ENCODE data around the gene SCGB1A1.
A peak's percentile ranks its signal among the peaks of the same experiment; 100 is the strongest.
"Not testable (repeated sequence)": the region's sequence is repeated elsewhere in the genome, so short reads cannot be mapped to it uniquely, and the experiment has no call there.

Gene SCGB1A1, protein sequence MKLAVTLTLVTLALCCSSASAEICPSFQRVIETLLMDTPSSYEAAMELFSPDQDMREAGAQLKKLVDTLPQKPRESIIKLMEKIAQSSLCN

DNA sequence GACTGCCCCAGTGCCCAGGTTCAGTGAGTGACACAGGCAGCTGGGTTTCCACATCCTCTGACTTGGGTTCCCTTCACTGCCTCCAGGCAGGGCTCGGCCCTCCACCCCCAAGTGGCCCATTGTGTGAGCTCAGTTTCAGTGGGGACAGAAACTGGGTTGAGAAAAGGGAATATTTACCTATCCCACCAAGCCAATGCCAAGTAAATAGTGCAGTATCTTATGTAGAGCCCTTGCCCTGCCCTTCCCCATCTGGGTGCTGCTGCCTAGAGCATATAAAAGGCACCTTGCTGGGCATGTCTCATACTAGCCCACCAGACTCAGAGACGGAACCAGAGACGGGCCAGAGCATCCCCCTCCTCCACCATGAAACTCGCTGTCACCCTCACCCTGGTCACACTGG is at the start of gene SCGB1A1:
Gene SCGB1A1 (plus strand): TSS at position 301 of the 400 bp plus-strand sequence. CDS start 63 bp downstream, at position 364.
- no peak for DNase-seq

DNA sequence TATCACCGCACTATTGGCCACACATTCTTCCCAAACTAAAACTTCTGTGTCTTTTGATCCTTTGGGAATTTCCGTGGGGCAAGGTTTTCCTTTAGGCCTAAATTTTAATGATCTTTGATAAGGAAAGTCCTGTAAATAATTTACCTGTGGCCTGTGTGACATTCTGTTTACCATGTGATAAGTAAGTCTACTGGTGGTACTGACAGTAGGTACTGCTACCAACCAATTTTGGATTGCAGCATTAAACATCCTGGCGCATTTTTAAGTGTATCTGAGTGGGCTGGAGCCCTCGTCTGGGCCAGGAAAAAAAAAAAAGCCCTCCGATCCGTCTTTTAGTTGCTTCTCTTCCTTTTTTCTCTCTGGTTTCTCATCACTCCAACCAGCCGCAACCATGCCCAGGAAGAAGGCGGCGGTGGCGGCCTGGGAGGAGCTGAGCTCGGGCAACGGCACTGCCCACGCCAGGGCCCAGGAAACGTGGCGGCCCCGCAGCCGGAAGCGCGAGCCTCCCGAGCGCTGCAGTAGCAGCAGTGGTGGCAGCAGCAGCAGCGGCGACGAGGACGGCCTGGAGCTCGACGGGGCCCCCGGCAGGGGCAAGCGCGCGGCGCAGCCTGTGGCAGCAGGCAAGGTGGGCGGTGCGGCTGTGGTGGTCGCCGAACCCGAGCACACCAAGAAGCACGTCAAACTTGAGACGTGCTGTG is 47.9 kb upstream of the SCGB1A1 start:
- DNase-seq: no peak

DNA sequence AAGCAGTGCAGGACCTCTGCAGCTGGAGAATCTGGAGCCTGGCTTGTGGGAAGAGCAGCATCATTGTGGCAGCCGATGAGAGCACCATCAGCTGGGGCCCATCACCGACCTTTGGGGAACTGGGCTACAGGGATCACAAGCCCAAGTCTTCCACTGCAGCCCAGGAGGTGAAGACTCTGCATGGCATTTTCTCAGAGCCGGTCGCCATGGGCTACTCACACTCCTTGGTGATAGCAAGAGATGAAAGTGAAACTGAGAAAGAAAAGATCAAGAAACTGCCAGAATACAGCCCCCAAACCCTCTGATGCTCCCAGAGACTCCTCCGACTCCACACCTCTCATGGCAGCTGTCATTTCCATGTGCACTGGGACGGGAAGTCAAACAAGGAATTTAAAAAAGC is 46.0 kb upstream of the SCGB1A1 start:
- DNase-seq: no peak

DNA sequence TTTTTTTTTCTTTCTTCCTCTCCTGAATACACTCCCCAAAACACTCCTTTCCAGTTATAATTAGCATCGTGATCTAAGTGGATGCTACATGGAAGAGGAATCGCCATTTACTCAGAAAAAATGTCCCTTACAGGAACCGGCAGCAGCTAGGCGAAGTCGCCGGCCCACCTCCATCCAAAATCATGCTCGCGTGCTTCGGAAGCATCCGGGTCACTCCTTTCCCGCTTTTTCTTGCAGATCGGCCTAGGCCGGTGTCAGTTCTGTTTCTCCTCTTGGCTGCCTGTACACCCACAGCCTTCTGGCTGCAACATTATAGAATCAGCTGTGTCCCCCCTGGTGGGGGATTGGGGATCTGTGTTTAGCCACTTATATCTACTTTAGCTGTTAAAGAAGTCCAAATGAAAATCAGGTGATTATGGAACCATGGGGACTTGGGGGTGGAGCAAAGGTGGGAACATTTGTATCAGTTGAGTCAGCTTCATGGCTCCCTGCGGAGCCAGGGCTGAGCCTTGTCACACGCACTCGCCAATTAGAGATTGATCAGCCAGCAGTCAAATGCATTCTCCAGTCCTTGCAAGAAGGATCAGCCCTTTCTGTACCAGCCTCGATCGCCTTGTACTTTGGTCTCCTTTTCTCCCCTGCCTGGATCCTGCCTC is 45.2 kb upstream of the SCGB1A1 start:
- DNase-seq: no peak

DNA sequence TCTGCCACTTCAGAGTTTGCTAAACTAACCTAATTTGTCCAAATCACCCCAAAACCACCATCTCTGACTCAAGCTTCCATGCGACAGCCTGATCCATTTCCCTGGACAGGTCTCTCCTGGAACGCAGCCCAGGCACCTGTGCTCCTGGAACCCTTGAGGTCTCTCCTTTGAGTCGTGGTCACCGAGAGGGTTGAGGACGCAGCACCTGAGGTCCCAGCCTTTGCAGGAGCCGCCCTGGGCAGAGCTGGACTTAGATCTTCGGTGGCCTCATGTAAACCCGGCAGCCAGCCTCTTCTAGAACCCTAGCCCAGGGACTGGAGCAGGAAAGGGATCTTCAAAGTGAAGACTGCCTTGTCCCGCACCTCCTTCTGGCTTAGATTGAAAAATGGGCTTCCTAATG is 44.0 kb upstream of the SCGB1A1 start:
- DNase-seq: no peak

DNA sequence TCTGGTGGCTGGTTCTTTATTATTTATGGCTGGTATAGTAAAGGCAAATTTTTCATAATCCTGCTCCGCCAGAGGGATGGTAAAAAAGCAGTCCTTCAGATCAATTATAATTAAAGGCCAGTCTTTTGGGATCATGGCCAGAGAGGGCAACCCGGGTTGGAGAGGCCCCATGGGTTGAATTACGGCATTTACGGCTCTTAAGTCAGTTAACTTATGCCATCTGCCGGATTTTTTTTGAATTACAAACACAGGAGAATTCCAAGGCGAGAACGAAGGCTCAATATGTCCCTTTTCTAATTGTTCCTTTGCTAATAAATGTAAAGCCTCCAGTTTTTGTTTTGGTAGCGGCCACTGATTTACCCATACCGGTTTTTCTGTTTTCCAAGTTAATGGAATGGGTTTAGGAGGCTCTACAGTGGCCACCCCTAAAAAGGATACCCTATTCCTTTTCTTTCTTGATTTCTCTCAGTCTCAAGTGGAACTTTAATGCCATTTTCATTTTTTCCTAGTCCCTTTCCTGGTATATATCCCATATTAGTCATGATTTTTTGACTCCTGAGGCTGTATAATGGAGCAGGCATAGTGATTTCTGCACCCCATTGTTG is 40.3 kb upstream of the SCGB1A1 start:
- DNase-seq: not testable (repeated sequence)

DNA sequence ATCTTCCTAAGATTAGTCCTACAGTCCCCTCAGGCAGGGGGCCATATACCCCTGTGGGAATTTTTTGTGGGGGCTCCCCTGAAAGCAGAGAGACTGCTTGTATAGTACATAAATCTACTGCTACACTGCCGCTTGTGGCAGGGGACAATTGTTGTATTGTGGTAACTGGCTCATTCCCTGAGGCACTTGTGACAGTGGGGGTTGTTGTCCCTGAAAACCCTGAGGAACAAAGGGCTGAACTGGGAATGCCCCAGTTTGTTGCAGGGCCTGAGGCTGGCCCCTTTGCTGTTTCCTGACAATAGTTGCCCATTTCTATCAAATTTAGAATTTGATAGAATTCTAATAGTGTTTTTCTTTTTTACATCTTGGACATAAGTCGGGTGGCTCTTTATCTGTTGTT is 39.2 kb upstream of the SCGB1A1 start:
- not testable (repeated sequence) for DNase-seq

DNA sequence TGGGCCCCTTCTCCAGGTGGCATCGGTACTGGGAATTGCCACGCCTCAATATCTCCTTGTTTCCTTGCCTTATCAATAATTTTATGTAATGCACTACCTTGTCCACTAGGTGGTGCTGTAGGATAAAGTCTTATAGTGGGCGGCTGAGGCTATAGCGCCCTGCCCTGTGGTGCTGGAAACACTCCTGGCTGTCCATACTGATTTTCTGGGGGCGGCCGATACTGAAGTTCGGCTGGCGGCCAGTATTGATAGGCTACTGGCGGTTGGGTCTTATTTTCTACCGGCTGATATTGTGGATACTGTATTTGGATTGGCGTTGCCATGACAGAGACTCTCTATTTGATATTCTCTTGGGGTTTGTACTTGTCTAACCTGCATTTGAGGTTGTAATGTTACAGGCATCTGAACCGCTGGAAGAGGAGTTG is 38.0 kb upstream of the SCGB1A1 start:
- DNase-seq: peak; percentile 64

DNA sequence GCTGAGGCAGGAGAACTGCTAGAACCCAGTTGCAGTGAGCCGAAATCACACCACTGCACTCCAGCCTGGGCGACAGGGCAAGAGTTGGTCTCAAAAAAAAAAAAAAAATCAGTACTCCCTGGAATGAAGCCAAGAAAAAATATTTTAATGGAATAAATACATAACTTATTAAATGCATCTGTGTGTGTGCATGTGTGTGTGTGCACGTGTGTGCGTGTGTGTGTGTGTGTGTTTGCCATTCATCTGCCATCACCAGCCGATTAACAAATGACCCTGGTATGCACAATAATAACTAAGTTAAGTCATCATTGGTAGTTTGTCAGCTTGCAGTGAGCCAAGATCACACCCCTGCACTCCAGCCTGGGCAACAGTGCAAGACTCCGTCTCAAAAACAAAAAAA is 35.0 kb upstream of the SCGB1A1 start:
- no peak for DNase-seq

DNA sequence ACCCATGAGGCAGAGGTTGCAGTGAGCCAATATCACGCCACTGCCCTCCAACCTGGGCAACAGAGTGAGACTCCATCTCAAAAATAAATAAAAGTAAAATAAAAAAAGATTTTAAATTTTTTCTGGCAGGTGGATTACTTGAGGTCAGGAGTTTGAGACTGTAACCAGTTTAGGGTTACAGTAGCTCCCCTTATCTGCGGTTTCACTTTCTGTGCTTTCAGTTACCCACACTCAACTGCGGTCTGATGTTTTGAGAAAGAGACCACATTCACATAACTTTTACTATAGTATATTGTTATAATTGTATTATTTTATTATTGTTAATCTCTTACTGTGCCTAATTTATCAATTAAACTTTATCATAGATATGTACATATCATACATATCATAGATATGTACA is 32.8 kb upstream of the SCGB1A1 start:
- DNase-seq: not testable (repeated sequence)

DNA sequence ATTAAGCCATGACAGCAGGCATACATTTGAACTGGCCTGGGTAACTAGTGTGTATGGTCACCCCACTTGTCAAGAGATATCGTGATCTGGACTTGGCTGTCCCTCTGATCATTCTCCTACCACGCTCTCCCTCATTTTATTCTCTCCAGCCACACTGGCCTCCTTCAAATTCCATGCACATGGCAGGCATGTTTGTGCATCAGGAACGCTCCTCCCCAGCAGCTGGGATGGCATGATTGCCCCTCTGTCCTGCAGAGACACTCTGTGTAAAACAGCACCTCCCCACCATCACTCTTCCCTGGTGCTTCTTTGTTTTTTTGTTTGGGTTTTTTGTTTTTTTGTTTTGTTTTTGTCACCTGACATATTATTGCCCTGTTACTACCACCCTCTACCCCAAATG is 31.5 kb upstream of the SCGB1A1 start:
- DNase-seq: no peak

DNA sequence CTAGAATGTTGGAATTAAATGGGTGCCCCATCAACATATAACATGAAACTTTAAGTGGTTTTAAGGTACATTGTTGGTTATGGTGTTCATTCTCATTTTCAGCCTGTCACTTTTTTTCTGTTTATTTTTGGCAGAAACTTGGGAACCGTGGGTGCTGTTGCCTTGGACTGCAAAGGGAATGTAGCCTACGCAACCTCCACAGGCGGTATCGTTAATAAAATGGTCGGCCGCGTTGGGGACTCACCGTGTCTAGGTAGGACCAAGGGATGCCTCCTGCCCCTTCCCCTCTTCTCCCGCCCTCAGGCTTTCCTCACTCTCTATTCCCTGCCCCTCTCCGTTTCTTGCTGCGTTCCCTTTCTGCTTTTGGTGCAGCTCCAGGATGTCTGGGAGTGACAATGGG is 29.8 kb upstream of the SCGB1A1 start:
- DNase-seq: no peak

DNA sequence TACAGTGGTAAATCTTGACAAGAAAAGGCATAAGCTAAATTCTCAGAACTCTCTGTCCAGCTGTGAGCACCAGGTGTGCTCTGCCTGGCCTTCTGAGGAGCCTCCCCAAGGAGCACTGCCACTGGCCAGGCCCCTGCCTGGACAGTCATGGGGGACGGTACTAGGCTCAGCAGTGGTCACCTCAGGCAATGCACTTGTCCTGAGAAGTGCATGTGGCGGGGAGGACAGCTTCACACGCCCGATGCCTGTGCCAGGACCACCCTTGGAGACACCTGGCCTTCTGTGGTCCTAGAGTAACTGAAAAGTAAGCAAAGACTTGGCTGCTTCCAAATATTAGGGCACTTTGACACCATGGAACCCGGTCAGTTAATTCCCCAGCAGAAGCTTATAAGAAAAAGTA is 28.6 kb upstream of the SCGB1A1 start:
- no peak for DNase-seq

DNA sequence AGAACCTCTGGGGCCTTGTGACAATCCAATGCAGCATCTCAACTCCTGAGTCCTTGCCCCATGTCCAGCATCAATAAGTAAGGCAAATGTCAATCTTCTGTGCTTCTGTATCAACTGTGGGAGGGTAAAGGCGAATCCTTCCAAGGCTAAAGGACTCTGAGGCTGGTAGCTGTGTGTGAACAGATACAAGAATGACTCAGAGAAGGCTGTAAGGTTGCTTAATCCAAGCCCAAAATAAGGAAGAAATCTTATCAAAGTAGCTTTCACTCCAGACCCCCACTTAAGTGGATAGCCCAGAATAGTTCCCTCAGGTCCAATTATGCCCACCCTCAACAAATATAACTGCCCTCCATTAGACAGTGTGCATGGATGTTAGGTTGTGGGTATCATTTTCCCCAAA is 28.1 kb upstream of the SCGB1A1 start:
- DNase-seq: no peak

DNA sequence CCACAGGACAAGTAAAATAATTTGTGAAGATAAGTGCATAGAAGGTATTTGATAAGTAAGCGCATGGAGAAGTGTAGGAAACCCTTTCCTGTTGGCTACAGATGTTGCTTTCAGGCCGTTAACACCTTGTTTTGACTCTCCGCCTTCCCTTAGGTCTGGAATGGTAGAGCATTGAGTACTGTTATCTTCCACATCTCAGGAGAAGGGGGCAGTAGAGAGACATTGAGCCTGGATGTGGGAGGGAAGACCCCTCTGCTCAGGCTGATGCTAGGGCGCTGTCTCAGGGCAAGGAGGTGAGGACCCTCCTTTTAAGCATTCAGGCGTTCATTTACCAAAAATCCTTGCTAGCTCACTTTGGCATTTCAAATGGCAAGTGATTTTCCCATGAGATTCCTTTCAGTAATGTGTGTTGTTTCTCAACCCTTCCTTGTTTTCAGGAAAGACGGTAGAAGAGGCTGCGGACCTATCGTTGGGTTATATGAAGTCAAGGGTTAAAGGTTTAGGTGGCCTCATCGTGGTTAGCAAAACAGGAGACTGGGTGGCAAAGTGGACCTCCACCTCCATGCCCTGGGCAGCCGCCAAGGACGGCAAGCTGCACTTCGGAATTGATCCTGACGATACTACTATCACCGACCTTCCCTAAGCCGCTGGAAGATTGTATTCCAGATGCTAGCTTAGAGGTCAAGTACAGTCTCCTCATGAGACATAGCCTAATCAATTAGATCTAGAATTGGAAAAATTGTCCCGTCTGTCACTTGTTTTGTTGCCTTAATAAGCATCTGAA is 27.0 kb upstream of the SCGB1A1 start:
- DNase-seq: no peak

DNA sequence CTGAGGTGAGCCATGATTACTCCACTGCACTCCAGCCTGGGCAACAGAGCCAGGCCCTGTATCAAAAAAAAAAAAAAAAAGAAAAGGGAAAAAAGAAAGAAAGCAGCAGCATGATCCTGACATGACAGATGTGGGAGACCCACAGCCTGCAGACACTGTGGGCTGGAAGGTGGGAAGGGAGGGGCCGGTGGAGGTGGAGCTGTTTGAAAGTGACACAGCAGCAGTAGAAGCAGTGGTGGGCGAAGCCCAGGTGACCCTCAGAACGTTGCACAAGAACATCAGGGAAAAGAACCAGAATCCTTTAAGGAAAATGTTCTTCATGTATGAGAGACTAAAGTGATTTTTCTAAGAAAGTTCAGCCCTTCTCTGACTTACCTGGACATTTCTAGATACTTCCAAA is 26.3 kb upstream of the SCGB1A1 start:
- DNase-seq: no peak

DNA sequence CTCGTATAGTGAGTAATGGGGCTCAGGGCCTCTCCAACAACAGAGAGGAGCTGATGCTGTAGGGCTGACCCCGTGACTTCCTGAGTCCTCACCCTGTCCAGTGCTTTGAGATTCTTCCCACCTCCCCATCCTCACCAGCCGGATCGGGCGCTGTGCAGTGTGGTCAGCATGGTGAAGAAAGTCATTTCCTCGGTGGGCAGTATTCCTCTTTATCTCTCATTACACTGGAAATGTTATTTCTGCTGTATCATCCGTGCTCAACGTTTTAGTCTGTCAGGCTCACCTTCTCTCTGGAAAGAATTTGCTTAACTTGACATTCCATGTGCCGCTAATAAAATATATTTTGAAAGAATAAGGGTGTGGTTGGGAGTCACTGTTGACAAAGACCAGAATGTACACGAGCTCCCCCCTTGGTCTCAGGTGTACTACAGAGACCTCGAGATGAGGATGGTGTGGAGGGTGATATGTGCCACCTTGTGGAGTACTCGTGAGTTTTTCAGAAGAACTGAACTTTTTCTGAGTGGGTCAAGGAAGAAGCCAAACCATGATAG is 25.7 kb upstream of the SCGB1A1 start:
- no peak for DNase-seq

DNA sequence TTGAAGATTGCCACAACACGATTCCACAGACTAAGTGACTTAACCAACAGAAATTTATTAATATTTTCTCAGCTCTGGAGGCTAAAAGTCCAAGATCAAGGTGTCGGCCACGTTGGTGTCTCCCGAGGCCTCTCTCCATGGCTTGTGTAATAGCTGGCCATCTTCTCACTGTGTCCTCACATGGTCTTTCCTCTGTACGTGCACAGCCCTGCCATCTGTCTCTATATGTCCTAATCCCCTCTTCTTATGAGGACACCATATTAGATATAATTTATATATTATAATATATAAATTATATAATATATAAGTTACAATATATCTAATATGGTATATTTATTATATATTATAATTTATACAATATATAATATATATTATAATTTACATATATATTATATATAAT is 25.1 kb upstream of the SCGB1A1 start:
- no peak for DNase-seq

DNA sequence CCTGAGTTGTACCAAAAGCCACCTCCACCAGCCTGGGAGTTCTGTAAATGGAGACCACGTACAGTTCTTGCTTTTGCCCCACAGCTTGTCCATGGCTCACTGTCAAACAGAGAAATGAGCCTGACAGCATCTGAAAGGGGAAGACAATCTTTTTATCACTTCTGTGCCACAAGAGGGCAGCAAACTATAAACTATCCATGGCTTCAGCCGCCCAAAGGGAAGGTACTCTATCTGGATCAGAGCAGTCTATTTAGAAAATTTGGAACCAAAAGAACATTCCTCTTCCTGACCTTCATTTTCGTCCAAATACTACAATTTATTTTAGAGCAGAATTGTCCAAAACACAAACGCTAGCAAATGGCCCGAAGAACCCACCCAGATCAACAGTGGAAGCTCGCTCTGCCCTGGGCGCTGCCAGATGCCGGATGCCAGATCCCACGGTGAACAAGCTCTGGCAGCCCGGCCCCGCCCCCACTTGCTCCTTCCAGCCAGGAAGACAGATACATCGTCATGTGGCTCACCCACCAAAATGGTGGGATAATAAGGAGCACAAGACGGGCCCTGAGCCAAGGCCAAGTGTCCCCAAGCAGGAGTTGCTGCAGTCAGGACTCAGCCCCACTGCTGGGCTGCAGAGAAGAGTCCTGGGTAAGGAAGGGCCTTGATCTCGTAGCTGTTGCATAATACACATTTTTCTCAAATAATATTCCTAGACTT is 23.9 kb upstream of the SCGB1A1 start:
- DNase-seq: peak; percentile 88

DNA sequence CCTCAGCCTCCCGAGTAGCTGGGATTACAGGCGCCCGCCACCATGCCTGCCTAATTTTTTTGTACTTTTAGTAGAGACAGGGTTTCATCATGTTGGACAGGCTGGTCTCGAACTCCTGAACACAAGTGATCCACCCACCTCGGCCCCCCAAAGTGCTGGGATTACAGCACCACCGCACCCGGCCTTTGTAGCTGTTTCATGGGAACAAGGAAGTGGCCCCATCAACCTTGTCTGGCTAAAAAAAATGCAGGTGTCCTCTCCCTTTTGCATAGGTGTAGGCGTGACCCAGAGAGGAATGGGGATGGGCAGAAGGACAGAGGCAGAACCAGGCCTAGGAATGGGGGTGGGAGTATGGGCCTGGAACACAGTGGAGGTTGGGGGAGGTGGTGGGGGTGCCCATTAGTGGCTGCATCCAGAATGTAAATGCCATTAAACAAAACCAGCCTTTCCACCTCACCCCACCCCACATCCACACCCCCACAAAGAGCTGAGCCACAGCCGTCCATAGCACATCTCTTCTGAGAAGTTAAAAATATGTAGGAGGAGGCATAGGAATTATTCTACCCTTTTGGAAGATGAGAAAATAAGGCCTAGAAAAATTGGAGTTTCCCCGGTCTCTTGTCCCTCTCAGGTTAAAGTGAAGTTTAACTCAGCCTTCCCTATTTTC is 22.8 kb upstream of the SCGB1A1 start:
- DNase-seq: no peak

All from left hindlimb (tissue), 1 donor.